Left renal cortex interstitium (tissue), 4 donors: ENCODE measurements around the gene NTN5. TPM values are rescaled to one million over a fixed set of nuclear protein-coding genes. Genes with fewer than 3 reads are reported as not detected.

Experiments used
- DNase-seq, 4 donors: peaks; one replicate each; pipeline ENCODE4 v3.0.0-alpha.2; 2013; ENCODE audit warnings: low read depth in 4 of 4, low spot score in 2 of 4, missing footprints in 1 of 4
- polyA plus RNA-seq, 4 donors: library from polyadenylated mRNA; unstranded; fragments of 120-200 nt; gene quantifications; one replicate each; pipeline ENCODE4 v1.2.1, GENCODE V29; 2013; ENCODE audit not compliant: insufficient read length in 4 of 4

NTN5 gene
- polyA plus RNA-seq, 4 donors = 0.45 to 2.1 (median 1.6) TPM

DNA sequence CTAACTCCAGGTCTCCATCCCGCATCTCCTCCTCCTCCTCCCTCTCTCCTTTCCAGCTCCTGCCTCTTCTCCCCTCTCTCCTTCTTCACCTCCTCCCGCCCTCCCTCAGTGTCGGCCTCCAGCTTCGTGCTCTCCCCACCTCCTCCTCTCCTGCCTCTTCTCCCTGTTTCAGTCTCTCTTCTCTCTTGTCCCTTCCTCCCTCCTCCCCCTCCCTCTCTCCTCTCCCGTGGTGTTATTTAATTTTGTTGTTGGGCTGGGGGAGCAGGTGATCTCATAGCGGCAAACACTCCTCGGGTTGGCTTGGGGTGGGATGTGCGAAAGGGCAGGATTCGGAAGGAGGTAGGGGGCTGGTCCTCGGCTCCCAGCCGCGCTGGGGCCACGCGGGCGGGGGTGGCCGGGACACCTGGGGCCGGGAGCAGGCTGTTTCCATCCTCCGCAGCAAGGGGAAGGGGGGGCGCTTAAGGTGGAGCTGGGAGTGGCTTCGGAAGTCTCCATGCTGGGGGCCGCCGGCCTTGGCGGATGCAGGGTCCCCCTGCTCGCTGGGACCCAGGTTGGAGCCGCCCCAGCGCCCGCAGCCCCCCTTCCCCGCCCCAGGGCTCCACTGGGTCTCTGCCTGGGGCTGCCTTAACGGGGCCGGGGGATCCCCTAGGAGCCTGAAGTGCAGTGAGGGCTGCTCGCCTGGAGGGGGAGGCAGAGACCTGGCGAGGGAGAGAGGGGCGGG, 26.7 kb downstream of the NTN5 start, which contains the start of gene CA11:
TSS of gene CA11 (minus strand) at position 187 of the 721 bp plus-strand sequence. CDS start 555 bp downstream, outside the sequence.
- DNase-seq = peak in 2 of 4 donors; percentile 85 to 91

DNA sequence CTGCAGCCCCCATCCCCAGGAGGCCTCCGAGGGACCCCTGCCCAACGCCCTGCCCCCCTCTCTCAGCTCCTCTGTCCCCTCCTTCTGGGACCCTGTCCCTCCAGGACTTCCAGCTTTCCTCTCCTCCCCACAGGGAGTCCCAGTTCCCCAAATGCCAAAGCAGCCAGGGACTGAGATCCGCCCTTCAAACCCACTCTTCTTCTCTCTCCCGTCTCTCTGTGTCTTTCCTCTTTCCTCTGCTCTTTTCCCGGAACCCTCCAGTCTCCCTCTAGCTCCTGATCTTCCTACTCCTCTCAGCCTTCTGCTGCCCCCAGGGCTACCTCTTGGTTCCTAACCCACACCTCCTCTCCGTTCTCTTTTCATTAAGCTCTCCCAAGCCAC, 27.2 kb downstream of the NTN5 start:
- no peak for DNase-seq

- DNase-seq = peak in 2 of 4 donors; percentile 57 to 61
These were observed 27.8 kb downstream of the NTN5 start for GRCh38 chr19:48644839-48645619.

DNA sequence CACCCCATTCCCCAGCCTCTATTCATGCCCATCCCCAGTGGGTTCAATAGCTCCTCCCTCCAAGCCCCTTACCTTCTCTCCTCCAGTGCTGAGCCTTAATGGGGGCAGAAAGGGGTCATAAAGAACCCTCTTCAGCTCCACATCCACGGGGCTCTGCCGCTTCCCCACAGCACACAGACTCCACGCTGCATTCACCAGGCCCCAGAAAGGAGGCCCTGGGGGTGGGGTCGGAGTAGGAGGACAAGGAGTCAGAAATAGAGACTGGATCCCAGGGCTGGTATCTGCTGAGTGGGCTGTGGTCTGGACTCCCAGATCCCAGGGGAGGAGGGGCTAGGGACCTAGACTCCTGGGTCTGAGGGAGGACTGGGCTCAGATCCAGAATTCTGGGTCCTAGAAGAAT, 28.5 kb downstream of the NTN5 start:
- DNase-seq = no peak

GRCh38 chr19:48642862-48643261, 30.0 kb downstream of the NTN5 start:
- no peak for DNase-seq

DNA sequence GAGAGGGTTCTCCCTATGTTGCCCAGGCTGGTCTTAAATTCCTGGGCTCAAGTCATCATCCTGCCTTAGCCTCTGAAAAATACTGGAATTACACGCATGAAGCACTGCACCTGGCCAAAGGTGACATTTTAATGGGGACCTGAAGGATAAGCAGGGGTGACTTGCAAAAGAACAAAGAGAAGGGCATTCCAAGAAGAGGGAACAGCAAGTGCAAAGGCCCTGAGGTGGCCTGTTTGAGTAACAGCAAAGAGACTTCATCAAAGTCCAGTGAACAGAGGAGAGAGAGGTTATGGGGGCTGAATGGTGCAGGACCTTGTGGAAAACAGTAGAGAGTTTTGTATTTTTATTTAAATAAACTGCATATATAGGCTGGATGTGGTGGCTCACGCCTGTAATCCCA, 31.0 kb downstream of the NTN5 start:
- DNase-seq = no peak

DNA sequence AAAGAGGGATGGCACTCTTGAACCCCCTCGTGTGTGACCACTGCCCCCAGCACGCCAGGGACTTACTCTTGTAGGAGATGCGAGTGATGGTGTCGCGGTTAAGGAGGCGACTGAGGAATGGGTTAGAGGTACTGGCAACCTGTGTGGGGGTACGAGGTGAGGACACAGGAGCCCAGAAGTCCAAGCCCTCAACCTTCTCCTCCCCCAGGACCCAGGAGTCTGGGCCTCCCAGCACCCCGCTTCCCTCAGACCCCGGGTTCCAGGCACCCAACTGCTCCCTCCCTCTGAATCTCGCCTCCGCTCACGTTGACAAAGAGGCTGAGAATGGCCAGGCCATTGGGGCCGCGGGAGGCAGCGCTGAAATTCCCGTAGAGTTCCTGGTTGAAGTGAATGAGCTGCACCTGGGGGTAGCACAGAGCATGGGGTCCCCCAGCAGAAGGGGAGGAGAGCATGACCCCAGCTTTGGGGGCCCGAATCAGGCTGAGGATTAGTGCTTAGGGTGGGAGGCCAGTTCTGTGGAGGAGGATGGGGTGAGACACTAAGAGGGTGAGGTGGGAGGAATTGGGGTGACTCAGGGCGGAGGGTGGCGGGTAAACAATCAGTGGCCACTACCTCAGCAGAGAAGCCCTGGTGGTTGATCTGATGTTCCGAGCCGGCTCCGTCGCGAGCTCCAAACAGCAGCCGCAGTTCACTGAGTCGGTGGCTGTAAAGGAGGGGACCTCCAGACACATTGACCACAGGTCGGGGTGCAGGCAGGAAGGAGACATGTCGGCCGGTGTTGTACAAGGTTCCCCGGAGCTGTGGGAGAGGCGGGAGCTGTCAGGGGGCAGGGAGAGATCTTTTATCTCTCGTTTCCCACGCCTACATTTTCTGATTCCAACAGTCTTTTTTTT, 33.1 kb downstream of the NTN5 start:
- no peak for DNase-seq

- DNase-seq = no peak
These were observed 33.9 kb downstream of the NTN5 start for GRCh38 chr19:48638831-48639381.

DNA sequence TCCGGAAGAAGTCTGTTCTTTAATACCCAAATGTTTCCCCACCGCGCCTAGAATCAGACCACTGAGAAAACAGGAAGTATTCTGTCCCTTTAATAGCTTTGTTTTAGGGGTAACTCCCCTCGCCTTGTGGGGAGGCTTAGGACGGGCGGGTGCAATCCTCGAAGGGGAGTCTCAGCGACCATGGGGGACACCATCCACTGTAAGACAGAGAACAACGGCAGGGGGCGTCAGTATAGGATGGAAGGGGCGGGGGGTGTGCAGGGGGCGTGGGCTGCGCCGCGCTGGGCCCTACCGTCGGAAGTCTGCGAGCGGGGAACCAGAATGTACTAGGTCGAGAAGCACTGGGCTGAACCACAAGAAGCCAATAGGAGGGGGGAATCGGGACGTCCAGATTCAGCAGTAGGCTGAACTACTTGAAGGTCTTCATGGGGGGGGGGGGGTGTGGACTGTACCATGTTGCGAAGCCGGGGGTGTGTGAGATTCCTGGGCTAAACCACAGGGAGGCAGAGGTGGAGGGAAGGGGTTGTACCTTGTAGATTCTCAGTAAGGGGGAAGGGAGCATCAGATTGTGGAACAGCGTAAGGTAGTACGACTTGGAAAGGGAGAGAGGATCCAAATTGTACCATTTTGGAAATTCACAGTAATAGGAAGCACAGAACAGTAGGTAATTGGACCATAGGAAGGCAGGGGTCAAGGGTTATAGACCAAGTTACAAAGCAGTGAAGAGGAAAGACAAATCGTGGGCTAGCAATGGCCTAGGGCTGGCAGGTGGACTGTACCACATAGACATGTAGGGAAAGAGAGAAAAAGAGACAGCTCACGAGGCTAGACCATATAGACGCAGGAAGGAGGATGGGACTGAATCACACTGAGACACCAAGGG, 34.6 kb downstream of the NTN5 start:
- DNase-seq = peak in 2 of 4 donors; percentile 87 to 89

DNA sequence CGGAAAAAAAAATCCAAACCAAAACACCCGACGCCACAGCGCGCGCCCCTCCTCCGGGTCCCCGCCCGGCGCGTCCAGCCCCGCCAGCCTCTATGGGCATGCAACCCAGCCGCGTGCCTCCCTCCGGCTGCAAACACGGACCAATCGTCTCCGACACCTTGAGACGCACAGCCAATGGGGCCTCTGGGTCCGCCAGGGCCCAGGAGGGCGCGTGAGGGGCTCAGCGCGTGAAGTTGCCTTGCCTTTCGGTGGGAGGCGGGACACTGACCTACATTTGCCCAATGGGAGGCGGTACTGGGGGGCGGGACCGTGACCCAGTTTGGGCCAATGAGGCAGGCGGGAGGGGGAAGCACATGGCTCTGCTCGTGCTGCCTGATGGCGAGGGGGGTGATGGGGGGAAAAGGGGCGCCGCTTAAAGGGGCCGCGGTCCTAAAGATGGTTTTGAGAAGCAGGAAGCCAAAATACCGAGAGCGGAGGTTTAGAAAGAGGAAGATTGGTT, 35.3 kb downstream of the NTN5 start:
- peak; percentile 97 to 99 (median 97) for DNase-seq

- no peak for DNase-seq
These were observed 35.9 kb downstream of the NTN5 start, which contains the start of gene DBP for GRCh38 chr19:48636859-48637448. Gene DBP, minus strand, starts transcription at chr19:48637379. Its CDS starts 385 bp downstream, at chr19:48636994.

GRCh38 chr19:48635966-48636858, 36.6 kb downstream of the NTN5 start:
- DNase-seq = no peak

DNA sequence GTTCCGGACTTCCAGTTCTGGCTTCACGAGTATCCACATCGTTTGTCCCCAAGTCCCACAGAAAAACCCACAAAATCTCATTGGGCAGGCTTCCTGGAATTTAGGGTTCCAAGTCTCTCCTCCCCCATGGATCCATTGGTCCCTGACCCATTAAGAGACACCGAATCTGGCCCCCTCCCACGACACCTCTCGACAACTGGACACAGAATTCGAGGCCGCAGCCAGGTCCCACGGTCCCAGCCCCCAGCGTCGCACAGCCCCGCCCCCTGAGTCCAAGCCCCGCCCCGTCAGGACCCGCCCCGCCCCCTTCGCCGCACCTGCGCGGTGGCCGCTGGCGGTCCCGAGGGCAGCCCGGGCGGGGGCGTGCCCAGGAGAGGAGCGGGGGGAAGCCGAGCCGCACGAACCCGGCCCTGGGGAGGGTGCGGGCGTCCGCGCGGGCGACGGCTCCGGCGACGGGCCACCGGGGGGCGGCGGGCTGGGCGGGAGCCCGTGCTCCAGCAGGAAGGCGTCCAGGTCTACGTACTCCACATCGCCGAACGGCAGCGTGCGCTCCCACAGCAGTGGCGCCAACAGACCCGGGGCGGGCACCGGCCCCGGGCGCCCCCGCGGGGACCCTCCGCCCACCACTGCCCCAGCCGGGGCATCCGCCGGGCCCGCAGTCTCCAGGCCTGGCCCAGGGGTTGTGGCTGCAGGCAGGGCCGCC, 37.4 kb downstream of the NTN5 start:
- DNase-seq = no peak

DNA sequence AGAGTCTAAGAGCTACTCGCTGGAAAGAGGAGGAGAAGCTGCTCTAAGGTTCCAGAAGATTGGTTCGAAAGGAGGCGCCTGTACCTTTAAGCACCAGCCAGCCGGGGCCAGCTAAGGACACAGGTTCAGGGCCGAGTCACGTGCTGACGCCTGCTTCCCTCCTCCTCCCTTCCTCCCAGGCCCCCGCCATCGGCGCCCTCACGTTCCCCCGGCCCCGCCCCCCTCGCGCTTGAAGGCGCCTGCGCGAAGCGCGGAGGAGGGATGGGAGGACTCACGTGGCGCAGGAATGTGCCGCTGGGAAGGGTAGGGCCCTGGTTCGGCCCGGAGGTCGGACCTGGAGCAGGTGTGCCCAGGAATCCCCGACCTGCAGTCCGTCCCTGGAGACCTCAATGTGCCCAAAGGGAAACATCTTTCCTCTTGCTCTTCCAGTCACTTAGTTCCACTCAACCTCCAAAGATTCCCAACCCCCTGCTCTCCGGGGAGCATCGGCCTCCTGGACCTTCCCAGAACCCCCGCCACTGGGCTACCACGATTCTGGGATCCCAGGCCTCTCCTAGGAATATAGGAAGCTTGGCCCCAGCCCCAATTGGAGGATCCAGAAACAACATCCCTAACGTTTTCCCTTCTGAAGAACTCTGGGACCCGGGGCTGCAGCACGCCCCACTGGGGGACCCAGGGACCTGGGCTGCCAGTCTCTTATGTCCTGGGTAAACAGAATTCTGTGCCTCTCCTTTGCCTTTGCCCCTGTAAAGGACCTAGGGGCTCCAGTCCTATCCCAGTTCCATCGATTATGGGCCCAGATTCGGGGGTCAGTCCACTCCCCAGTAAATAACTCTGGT, 38.2 kb downstream of the NTN5 start:
- peak in 2 of 4 donors; percentile 90 to 92 for DNase-seq

DNA sequence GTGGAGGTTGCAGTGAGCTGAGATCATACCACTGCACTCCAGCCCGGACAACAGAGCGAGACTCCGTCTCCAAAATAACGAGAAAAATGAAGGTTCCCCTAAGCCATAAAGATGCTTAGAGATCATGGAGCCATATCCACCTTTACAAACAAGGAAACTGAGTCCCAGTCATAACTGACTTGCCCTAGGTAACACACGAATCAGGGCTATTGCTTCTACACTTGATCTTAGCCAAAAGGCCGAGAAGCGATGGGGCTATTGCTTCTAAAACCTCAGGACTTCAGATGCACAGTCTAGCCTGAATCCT, 38.8 kb downstream of the NTN5 start:
- no peak for DNase-seq
